ENCODE measurements around the gene TUBB6.
A peak's percentile ranks its signal among the peaks of the same experiment; 100 is the strongest.

TUBB6 gene

GRCh38 chr18:12307701-12308385 is at the start of gene TUBB6:
Gene TUBB6 (plus strand): TSS chr18:12308241. CDS start chr18:12308293, 52 bp downstream.
- Mint-ChIP-seq H3K9me3 (ENCODE audit: low read depth) (peaks cover 3% of the 10 kb centered on the region), H3K27ac (no peak within 1 kb of the TSS), H3K36me3 (peaks cover 8% of the 10 kb centered on the region), H3K4me3 (peak within 1 kb of the TSS; percentile 81), H3K4me1 (ENCODE audit: low read depth) (peaks cover 9% of the 10 kb centered on the region), H3K27me3 (peaks cover 32% of the 10 kb centered on the region)

- no peaks in the 10 kb centered on the region for H3K9me3 Mint-ChIP-seq (ENCODE audit: low read depth)
- H3K4me1 Mint-ChIP-seq (ENCODE audit: low read depth) = no peaks in the 10 kb centered on the region
- H3K36me3 Mint-ChIP-seq = no peaks in the 10 kb centered on the region
- H3K4me3 Mint-ChIP-seq = no peak overlapping the region
- H3K27me3 Mint-ChIP-seq = peaks cover 8% of the 10 kb centered on the region
- no peak overlapping the region for H3K27ac Mint-ChIP-seq
Measured at GRCh38 chr18:12258719-12259705, 49.0 kb upstream of the TUBB6 start.

- Mint-ChIP-seq H3K27me3 (peaks cover 2% of the 10 kb centered on the region), H3K27ac (no peak overlapping the region), H3K36me3 (no peaks in the 10 kb centered on the region), H3K9me3 (ENCODE audit: low read depth) (no peaks in the 10 kb centered on the region), H3K4me1 (ENCODE audit: low read depth) (no peaks in the 10 kb centered on the region), H3K4me3 (no peak overlapping the region)
Measured at GRCh38 chr18:12262748-12263147, 45.3 kb upstream of the TUBB6 start.

- Mint-ChIP-seq H3K27me3 (peaks cover 2% of the 10 kb centered on the region), H3K4me3 (no peak overlapping the region), H3K36me3 (no peaks in the 10 kb centered on the region), H3K4me1 (ENCODE audit: low read depth) (no peaks in the 10 kb centered on the region), H3K27ac (no peak overlapping the region), H3K9me3 (ENCODE audit: low read depth) (no peaks in the 10 kb centered on the region)
Measured at GRCh38 chr18:12264864-12265263, 43.2 kb upstream of the TUBB6 start.

GRCh38 chr18:12271376-12272235 is 36.4 kb upstream of the TUBB6 start:
- Mint-ChIP-seq H3K4me1 (ENCODE audit: low read depth) (peaks cover 1% of the 10 kb centered on the region), H3K36me3 (no peaks in the 10 kb centered on the region), H3K4me3 (peak overlapping the region; percentile 54), H3K9me3 (ENCODE audit: low read depth) (no peaks in the 10 kb centered on the region), H3K27ac (no peak overlapping the region), H3K27me3 (no peaks in the 10 kb centered on the region)

GRCh38 chr18:12274793-12275192 is 33.2 kb upstream of the TUBB6 start:
- Mint-ChIP-seq H3K27ac (no peak overlapping the region), H3K27me3 (no peaks in the 10 kb centered on the region), H3K9me3 (ENCODE audit: low read depth) (no peaks in the 10 kb centered on the region), H3K4me1 (ENCODE audit: low read depth) (peaks cover 1% of the 10 kb centered on the region), H3K36me3 (no peaks in the 10 kb centered on the region), H3K4me3 (no peak overlapping the region)

GRCh38 chr18:12276736-12277554 is 31.1 kb upstream of the TUBB6 start:
- H3K36me3 Mint-ChIP-seq = no peaks in the 10 kb centered on the region
- no peak overlapping the region for H3K27ac Mint-ChIP-seq
- H3K9me3 Mint-ChIP-seq (ENCODE audit: low read depth) = no peaks in the 10 kb centered on the region
- H3K4me3 Mint-ChIP-seq = no peak overlapping the region
- H3K27me3 Mint-ChIP-seq = peaks cover 3% of the 10 kb centered on the region
- H3K4me1 Mint-ChIP-seq (ENCODE audit: low read depth) = peaks cover 1% of the 10 kb centered on the region

GRCh38 chr18:12278215-12278671 is 29.8 kb upstream of the TUBB6 start:
- no peaks in the 10 kb centered on the region for H3K36me3 Mint-ChIP-seq
- peaks cover 3% of the 10 kb centered on the region for H3K27me3 Mint-ChIP-seq
- no peak overlapping the region for H3K4me3 Mint-ChIP-seq
- no peak overlapping the region for H3K27ac Mint-ChIP-seq
- H3K4me1 Mint-ChIP-seq (ENCODE audit: low read depth) = no peaks in the 10 kb centered on the region
- no peaks in the 10 kb centered on the region for H3K9me3 Mint-ChIP-seq (ENCODE audit: low read depth)

GRCh38 chr18:12278741-12279682 is 29.0 kb upstream of the TUBB6 start:
- Mint-ChIP-seq H3K9me3 (ENCODE audit: low read depth) (no peaks in the 10 kb centered on the region), H3K27ac (no peak overlapping the region), H3K4me1 (ENCODE audit: low read depth) (no peaks in the 10 kb centered on the region), H3K4me3 (no peak overlapping the region), H3K27me3 (peaks cover 3% of the 10 kb centered on the region), H3K36me3 (no peaks in the 10 kb centered on the region)

GRCh38 chr18:12279781-12280531 is 28.1 kb upstream of the TUBB6 start:
- no peaks in the 10 kb centered on the region for H3K4me1 Mint-ChIP-seq (ENCODE audit: low read depth)
- no peaks in the 10 kb centered on the region for H3K36me3 Mint-ChIP-seq
- no peaks in the 10 kb centered on the region for H3K9me3 Mint-ChIP-seq (ENCODE audit: low read depth)
- H3K4me3 Mint-ChIP-seq = no peak overlapping the region
- peaks cover 3% of the 10 kb centered on the region for H3K27me3 Mint-ChIP-seq
- H3K27ac Mint-ChIP-seq = no peak overlapping the region

GRCh38 chr18:12281861-12282260 is 26.2 kb upstream of the TUBB6 start:
- no peak overlapping the region for H3K4me3 Mint-ChIP-seq
- H3K9me3 Mint-ChIP-seq (ENCODE audit: low read depth) = no peaks in the 10 kb centered on the region
- no peak overlapping the region for H3K27ac Mint-ChIP-seq
- H3K4me1 Mint-ChIP-seq (ENCODE audit: low read depth) = no peaks in the 10 kb centered on the region
- H3K27me3 Mint-ChIP-seq = peaks cover 3% of the 10 kb centered on the region
- no peaks in the 10 kb centered on the region for H3K36me3 Mint-ChIP-seq

GRCh38 chr18:12282442-12283039 is 25.5 kb upstream of the TUBB6 start:
- no peaks in the 10 kb centered on the region for H3K36me3 Mint-ChIP-seq
- H3K9me3 Mint-ChIP-seq (ENCODE audit: low read depth) = no peaks in the 10 kb centered on the region
- no peak overlapping the region for H3K27ac Mint-ChIP-seq
- H3K4me1 Mint-ChIP-seq (ENCODE audit: low read depth) = no peaks in the 10 kb centered on the region
- H3K4me3 Mint-ChIP-seq = no peak overlapping the region
- peaks cover 3% of the 10 kb centered on the region for H3K27me3 Mint-ChIP-seq
